Ovary (tissue), 9 donors: ENCODE measurements around the gene CPNE4. TPM values are rescaled to one million over a fixed set of nuclear protein-coding genes. Genes with fewer than 3 reads are reported as not detected.

Source experiments
- DNase-seq, 5 donors: peaks; one replicate each; pipeline ENCODE4 v3.0.0-alpha.2; 2019 to 2020
- H3K27ac ChIP-seq, 2 donors: fragments of 200-600 bp; one replicate each; pipeline versions ENCODE4 v1.5.1 to v1.8.0; 2019 to 2022
- H3K27me3 ChIP-seq: fragments of 200-600 bp; one replicate; pipeline ENCODE4 v1.8.0; 2022
- H3K36me3 ChIP-seq: fragments of 200-600 bp; sonication (generic); one replicate; pipeline ENCODE4 v1.5.1; 2019
- H3K4me1 ChIP-seq: one replicate; pipeline ENCODE4 v1.8.1; 2013; ENCODE audit warnings: mild to moderate bottlenecking, moderate library complexity; ENCODE audit not compliant: insufficient read depth
- H3K4me3 ChIP-seq: fragments of 200-600 bp; sonication (generic); one replicate; pipeline ENCODE4 v1.5.1; 2017
- H3K9me3 ChIP-seq, 2 donors: fragments of 200-600 bp in 1 of 2; sonication (generic) in 1 of 2; one replicate each; pipeline versions ENCODE4 v1.5.1 to v1.8.1; 2013 to 2019; ENCODE audit warnings: mild to moderate bottlenecking in 1 of 2, moderate library complexity in 1 of 2
- EP300 ChIP-seq: sonication (generic); formaldehyde crosslinking; IDR thresholded peaks from one replicate; pipeline ENCODE4 v1.6.1; 2017; ENCODE audit warnings: antibody characterized with exemption
- POLR2A ChIP-seq: fragments of 450-650 bp; IDR thresholded peaks from one replicate; pipeline ENCODE4 v1.6.1; 2017; ENCODE audit warnings: antibody characterized with exemption, mild to moderate bottlenecking, moderate library complexity
- WGBS, 3 donors: extraction: QIAGEN DNeasy Blood & Tissue Kit in 1 of 3; methylation state at CpG; one replicate each; pipeline versions ENCODE4 v1.1.5 to v1.1.7; 2013 to 2017; 5-methylcytosine and 5-hydroxymethylcytosine counted together
- intact Hi-C, 4 donors: fragments of 100-400 bp; cut with DNase I; formaldehyde crosslinking; loops; one replicate each; pipeline versions ENCODE4 v1.11.0 to v1.15.1; 2022 to 2023
- polyA plus RNA-seq, 2 donors: library from polyadenylated mRNA; stranded (reverse); fragments of 200-250 nt in 1 of 2; fragments of 350-450 nt in 1 of 2; fragmentation: Illumina TruSeq in 1 of 2; extraction: RNeasy Lipid Tissue Mini Kit (QIAGEN cat#74804) in 1 of 2; gene quantifications; one replicate each; pipeline ENCODE4 v1.2.3, GENCODE V29; 2013 to 2014
- total RNA-seq, 7 donors: library from RNA; depleted of rRNA in 2 of 7; stranded (reverse); fragments of >200 nt in 2 of 7; fragmentation: NEBNext Ultra II Directional in 3 of 7; extraction: Animal tissue kit (Norgen Biotek cat#: 25700) in 3 of 7; gene quantifications; one replicate each; pipeline versions ENCODE4 v1.1.0 to v1.2.4, GENCODE V29; 2016 to 2023
- TF ChIP-seq, protein P1 (sequence below), 3 donors: fragments of 450-650 bp in 2 of 3; fragments of 200-600 bp in 1 of 3; IDR thresholded peaks; one replicate each; pipeline versions ENCODE4 v1.5.1 to v1.8.0; 2016 to 2022; ENCODE audit warnings: antibody characterized with exemption in 3 of 3, mild to moderate bottlenecking in 1 of 3
- donor health status: DM: no; HTN: no; CAD: no; lungs with moderate emphysema.
- donor health status: DM: no; HTN: no; CAD: no.
- donor health status: Bipolar disorder and iron deficiency.
- donor health status: DM: yes; HTN: yes; CAD: no.
- donor health status: DM: no; HTN: no; CAD: no.
- donor health status: DM: yes; HTN: yes; CAD: no.

The CPNE4 gene
- total and polyA plus RNA-seq, 9 donors = 0.11 to 0.27 (median 0.13) TPM; not detected in 6

DNA sequence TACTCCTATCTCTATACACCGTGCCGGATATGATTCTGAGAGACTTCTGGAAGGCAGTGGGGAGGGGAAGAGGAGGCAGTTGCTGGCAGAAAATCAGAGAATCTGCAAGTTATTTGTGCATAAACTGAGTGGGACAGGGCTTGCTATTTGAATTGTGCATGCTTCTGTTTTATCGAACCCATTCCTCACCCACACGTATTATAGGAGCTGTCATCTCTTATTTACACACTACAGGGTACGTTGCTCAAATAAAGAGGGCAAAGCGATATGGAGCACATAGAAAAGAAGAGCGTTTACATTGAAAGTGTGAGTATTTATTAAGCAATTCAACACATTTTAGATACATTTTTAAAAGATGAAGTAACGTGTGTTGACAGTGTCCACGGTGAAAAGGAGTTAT, 191.6 kb downstream of the CPNE4 start:
- TF ChIP-seq EP300 (no peak), POLR2A (no peak)
- TF ChIP-seq, protein P1, sequence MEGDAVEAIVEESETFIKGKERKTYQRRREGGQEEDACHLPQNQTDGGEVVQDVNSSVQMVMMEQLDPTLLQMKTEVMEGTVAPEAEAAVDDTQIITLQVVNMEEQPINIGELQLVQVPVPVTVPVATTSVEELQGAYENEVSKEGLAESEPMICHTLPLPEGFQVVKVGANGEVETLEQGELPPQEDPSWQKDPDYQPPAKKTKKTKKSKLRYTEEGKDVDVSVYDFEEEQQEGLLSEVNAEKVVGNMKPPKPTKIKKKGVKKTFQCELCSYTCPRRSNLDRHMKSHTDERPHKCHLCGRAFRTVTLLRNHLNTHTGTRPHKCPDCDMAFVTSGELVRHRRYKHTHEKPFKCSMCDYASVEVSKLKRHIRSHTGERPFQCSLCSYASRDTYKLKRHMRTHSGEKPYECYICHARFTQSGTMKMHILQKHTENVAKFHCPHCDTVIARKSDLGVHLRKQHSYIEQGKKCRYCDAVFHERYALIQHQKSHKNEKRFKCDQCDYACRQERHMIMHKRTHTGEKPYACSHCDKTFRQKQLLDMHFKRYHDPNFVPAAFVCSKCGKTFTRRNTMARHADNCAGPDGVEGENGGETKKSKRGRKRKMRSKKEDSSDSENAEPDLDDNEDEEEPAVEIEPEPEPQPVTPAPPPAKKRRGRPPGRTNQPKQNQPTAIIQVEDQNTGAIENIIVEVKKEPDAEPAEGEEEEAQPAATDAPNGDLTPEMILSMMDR (IDR thresholded peaks at IDR 0.05) = no peak
- Histone ChIP-seq H3K4me1 (no peaks in the 10 kb centered on the region), H3K9me3 (no peaks in the 10 kb centered on the region), H3K27me3 (no peaks in the 10 kb centered on the region), H3K27ac (no peak overlapping the region), H3K4me3 (no peak overlapping the region), H3K36me3 (no peaks in the 10 kb centered on the region)
- no peak for DNase-seq
- WGBS, 3 donors = 65 to 73% (median 68%) methylated on average over 9 of the region's 9 CpGs
- intact Hi-C loops = no loop called here

DNA sequence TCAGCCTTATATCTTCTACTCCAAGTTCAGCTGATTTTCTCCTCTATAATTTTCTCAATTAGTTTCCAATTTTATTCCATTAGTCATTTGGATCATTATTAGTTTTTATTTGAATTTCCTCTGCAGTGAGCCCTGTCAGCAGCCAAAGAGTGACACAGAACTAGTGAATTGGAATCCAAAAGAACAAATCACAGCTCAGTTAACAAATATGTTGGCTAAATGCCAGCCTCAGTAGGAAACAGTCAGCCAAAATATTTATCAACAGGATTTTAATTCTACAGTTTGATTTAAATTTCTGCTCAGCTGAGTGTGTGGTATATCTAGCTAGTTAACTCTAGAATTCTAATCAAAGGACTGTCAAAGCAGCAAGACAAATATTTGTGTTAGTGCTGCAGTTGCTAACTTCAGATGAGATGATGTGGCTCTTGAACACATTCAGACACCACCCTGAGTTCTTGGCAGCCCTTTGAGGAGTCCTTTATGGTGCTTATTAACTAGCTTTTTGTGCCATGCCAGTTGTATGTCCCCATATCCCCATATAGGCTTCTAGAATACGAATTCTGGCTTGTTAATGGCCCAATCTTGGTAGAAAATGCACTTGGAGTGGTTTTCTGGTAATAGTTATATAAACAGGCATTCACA, 194.5 kb downstream of the CPNE4 start:
- WGBS, 3 donors = 54 to 59% (median 57%) methylated on average over 1 of the region's 1 CpG
- intact Hi-C loops = no loop called here
- Histone ChIP-seq H3K4me3 (no peak overlapping the region), H3K4me1 (no peaks in the 10 kb centered on the region), H3K9me3 (no peaks in the 10 kb centered on the region), H3K36me3 (no peaks in the 10 kb centered on the region), H3K27me3 (no peaks in the 10 kb centered on the region), H3K27ac (no peak overlapping the region)
- no peak for DNase-seq
- no peak for TF ChIP-seq POLR2A
- TF ChIP-seq, protein P1 (IDR thresholded peaks at IDR 0.05) = no peak
- no peak for TF ChIP-seq EP300

DNA sequence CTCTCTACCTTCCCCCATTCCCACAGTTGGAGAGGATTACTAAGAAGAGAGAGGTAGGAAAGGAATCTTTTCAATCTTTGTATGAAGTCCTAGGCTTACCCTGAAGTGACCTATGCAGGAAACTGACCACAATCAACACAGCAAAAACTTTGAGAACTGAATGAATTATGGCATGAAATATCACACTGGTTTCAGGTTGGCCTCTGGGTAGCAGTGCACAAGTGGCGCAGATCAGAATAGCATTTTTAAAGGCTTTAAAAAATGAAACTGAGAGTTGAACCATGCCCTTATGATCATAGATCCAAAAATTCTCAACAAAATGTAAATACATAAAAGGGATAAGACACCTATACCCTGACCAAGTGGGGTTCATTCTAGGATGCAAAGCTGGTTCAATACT, 198.9 kb downstream of the CPNE4 start:
- 87 to 97% (median 92%) methylated on average over 1 of the region's 1 CpG for WGBS, 3 donors
- no peak for TF ChIP-seq EP300
- no peak for TF ChIP-seq POLR2A
- TF ChIP-seq, protein P1 (IDR thresholded peaks at IDR 0.05) = no peak
- intact Hi-C loops = no loop called here
- Histone ChIP-seq H3K36me3 (no peaks in the 10 kb centered on the region), H3K4me1 (no peaks in the 10 kb centered on the region), H3K27me3 (no peaks in the 10 kb centered on the region), H3K4me3 (no peak overlapping the region), H3K9me3 (no peaks in the 10 kb centered on the region), H3K27ac (no peak overlapping the region)
- no peak for DNase-seq

DNA sequence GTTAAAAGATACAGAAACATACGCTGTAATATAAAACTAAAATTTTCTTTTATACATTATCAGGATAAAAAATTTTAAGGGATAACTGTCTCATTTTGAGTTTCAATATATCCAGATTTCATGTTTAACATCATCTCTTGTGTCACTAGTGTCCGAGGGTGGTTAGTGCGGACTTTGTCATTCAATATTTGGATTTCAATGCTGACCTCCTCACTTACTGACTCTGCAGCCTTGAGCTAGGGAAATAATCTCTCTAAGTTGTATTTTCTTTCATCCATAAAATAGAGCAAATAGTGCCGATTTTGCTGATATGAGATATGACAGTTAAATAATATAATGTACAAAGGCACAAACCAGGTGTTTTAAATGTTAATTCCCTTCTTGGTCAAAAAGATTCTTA, 203.2 kb downstream of the CPNE4 start:
- intact Hi-C loops = no loop called here
- whole genome bisulfite sequencing, 3 donors = 80 to 86% (median 82%) methylated on average over 4 of the region's 4 CpGs
- TF ChIP-seq, protein P1 (IDR thresholded peaks at IDR 0.05) = no peak
- TF ChIP-seq POLR2A = no peak
- TF ChIP-seq EP300 = no peak

More for the DNA sequence above, 203.2 kb downstream of the CPNE4 start:
- Histone ChIP-seq H3K27me3 (no peaks in the 10 kb centered on the region), H3K4me3 (no peak overlapping the region), H3K36me3 (no peaks in the 10 kb centered on the region), H3K9me3 (no peaks in the 10 kb centered on the region), H3K4me1 (no peaks in the 10 kb centered on the region), H3K27ac (no peak overlapping the region)
- DNase-seq = no peak
